ENCODE measurements around the gene ERICH2.

The ERICH2 gene

DNA sequence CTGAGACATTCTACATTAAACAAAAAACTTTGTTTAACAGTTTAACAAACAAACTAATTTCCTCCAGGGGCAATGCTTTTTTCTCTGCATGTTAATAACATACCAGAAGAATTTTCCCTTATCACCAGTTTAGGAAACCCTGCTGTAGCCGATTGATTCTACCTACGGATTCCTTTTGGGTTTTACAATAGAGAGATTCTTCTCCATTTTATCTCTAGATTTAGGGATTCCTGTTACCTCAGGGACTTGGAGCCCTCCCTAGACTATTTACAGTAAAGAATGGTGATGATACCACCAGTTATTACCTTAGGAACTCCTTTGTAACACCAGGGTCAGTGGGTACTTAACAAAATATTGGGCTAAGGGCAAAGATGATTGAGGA is 5.3 kb upstream of the ERICH2 start:
- DNase-seq = no peak

DNA sequence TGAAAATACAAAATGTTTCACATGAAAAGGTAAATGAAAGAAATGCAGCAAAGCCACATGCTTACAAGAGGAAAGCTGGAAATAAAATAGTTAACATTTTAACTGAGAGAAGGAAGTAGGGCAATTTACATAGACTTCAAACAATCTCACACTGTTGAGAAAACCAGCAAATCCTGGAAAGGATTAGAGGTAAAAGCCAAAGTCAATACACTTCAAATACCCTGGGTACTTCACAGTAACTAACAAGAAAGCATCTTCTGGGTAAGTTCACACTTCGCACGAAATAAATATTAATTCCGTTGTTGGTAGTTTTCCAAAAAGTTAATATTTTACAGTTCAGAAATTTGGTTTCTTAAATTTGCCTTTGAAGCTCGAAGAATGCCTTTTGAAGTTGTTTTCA is 3.5 kb upstream of the ERICH2 start:
- no peak for DNase-seq

DNA sequence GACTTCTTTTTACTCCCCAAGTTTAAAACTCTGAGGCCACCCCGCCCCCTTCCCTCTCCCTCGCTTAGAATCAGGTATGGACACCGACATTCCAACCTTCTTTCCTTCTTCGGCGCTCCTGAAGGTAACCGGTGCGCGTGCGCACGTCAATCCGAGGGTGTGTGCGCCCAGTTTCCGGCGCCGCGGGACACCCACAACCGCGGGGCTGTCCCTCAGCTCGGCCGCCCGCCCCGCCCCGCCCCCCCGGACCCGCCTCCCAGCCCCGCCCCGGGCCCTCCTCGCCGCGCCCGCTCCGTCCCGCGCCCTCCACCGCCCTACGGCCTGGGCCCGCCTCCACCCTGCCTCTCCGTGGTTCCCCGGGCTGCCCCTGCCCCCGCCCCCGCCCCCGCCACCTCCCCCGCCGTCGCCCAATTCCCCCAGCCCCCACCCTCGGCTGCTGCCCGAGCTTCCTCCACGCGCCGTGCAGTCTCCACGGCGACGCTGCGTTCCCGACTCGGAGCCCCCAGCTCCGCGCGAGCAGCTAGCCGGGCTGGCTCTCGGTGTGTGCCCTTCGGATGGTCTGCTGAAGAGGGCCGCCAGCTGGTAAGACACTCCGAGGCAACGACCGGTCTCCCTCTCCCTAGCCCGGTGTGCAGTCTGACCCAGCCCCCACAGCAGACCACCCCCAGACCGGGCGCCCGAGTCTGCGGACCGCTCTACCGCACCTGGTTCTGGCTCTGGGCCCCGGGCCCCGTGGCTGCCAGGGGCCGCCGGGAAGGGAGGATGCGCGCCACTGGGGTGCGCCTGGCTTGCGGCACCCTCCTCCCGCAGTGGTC is 635 bp downstream of the ERICH2 start:
- peak; percentile 64 for DNase-seq

DNA sequence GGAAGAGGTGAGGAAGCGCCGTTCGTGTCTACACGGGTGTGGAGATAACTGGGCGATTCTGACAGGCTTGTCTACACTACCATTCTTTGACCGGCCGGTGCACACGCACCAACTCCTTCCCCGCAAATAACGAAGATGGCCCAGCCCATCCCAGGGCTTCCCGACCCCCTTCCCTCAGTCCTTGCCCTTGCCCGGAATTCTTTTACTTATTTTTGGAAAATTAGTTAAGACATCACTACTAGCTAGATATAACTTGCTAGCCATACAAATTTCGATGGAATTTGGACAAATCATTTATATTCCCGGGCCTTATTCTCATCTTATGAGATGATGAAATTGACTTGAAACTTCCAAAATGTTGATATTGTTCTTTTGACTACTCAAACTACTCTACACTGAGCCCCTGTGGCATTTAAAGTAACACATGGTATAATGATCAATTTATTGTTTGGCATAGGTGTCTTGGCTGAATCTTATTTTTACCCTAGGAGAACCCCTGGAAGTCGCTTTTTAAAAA is 1.3 kb downstream of the ERICH2 start:
- DNase-seq = peak; percentile 1

- DNase-seq = no peak
Observed at GRCh38 chr2:170772295-170772694, 2.1 kb downstream of the ERICH2 start.

GRCh38 chr2:170774074-170774473 is 3.9 kb downstream of the ERICH2 start:
- DNase-seq = no peak

DNA sequence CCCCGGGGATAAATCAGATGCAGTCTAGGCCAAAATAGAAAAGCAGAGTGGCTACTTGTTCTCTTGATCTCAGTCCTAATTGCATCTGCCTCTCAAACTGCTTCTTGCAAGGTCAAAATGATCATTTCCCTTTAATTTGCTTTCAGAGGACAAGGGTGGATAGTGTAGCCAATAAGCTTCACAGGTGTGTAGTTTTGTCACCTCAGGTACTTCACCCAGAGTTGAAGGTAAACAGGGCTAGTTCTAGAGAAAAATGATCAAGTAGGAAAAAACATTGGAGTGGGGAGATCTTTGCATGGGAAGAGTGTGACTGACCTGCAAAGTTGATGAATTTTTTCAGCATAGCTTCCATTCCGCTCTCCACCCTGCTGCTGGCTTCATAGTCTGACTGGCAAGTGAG is 8.7 kb downstream of the ERICH2 start:
- no peak for DNase-seq

- no peak for DNase-seq
Observed at GRCh38 chr2:170779304-170779703, 9.1 kb downstream of the ERICH2 start.

DNA sequence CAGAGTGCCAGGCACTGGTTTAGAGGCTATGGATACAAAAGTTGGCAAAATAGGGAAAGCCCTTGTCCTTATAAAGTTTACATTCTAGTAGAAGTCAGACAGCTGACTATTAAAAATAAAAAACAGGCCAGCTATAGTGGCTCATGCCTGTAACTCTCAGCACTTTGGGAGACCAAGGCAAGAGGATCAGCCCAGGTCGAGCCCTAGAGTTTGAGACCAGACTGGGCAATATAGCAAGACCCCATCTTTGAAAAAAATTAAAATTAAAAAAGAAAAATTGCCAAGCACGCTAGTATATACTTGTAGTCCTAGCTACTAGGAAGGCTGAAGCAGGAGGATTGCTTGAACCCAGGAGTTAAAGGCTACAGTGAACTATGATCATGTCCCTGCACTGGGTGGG is 12.5 kb downstream of the ERICH2 start:
- DNase-seq = no peak

GRCh38 chr2:170783549-170783948 is 13.4 kb downstream of the ERICH2 start:
- DNase-seq = no peak

DNA sequence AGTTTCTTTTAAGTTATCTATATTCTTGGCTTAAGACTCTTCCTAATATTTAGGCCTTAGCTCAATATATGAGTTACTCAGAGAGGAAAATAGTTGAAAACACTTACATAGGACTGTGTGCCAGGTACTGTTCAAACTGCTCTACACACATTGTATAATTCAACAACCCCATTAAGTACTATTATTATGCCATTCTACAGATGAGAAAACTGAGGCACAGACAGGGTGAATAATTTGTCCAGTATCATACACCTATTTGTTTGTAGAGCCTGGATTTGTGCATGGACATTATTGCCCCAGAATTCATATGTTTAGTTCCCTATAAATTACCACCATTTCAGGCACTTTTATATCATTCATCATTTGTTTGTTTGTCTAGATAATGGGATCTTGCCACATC is 28.8 kb downstream of the ERICH2 start:
- DNase-seq = no peak

DNA sequence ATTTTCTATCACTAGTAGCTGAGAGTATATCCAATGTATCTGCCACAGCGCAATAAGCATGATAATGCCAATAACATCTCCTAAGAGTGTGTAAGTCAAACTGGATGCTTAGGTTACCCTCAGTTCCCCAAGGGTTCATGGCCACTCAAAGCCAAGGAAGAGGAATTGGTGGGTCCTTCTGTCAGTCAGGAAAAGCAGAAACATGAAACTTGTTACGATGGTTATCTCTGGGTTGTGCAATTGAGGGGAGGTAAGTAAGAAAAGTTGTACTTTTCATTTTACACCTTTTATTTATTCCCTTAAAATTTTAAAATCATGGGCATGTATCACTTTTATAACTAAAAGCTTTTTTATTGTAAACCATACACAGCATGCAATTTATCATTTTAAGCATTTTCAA is 36.4 kb downstream of the ERICH2 start:
- no peak for DNase-seq

- peak; percentile 85 for DNase-seq
Observed at GRCh38 chr2:170812710-170813600, 42.8 kb downstream of the ERICH2 start.

DNA sequence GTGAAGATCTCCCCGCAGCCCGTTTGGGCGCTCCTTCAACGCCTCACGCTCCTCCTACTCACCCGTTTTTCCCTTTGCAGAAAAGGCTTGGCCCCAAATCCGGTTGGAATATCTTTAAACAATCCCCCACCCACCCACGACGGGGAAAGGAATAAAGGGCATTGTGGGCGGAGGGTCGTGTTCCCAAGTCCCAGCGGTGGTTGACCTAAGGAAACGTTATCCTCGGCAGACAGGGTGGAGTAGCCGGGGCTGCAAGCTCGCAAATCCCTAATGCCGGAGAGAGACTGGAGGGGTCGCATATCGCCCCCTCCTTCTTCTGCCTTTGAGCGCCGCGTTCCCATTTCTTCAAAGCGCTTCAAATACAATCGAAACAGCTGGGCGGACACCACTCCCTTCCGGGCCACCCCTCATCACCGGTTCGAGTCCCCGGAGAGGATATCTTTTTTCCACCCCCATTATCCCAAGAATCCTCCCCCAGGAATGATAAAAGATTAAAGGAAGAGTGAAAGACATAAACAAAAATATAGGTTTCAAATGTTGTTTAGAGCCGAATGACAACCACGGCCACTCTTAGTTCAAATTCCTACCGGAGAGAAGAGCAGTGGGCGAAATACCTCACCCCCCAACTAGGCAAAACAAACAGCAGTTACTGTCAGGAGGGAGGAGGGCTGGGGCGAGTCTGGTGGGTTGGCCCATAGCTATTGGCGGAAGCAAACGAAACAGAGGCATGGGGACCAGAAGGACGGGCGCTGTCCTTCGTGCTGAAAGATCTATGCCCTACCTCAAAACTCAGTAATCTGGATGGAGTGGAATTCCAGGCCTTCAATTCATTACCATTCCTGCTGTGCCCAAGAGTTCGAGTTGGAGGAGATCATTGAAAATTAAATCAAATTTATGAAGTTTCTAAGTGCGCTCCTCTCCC is 43.7 kb downstream of the ERICH2 start:
- DNase-seq = peak; percentile 62

- DNase-seq = no peak
Observed at GRCh38 chr2:170814533-170815230, 44.5 kb downstream of the ERICH2 start.

DNA sequence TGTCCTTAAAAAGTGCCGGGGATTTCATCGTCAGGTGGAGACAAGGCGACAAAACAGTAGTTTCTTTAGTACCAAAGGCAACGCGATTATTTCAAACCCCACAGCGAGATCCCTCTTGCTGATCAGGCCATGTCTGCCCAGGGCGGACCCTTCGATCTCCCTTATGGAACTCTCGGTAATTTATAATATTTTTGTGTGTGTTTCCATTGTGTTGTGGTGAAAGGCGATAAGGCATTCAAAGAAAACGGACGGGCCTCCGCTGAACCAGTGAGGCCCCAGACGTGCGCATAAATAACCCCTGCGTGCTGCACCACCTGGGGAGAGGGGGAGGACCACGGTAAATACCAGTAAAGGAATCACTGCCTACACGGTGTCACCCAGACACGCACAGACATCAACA is 45.1 kb downstream of the ERICH2 start:
- DNase-seq = no peak

DNA sequence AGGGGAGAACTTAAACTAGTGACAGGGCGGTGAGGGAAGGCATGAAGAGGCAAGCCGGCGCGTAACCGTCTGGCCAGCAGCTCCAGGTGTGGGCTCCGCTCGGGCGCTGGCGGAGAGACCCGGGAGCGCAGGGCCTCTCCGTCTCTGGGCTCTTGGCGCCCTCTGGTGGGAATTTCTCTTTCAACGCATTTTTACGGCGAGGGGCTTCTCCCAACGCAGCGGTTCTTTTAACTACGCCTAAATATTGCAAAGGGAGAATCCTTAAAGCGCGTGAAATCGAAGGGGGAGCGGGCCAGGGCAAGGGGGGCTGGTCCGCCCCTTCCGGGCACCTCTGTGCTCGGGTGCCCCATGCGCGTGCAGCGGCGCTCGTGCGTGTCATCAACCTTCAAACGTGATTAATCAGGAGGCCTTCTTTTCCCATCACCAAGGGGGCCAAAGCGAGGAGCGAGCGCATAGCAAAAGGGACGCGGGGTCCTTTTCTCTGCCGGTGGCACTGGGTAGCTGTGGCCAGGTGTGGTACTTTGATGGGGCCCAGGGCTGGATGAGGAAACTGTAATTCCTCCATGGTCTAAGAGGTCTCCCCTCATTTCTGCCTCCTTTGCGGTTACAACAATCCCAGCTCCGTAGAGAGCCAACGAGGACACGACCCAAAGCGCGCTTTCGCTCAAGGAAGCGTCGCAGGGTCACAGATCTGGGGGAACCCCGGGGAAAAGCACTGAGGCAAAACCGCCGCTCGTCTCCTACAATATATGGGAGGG is 45.7 kb downstream of the ERICH2 start:
- DNase-seq = peak; percentile 48

- peak; percentile 57 for DNase-seq
Observed at GRCh38 chr2:170816504-170817092, 46.4 kb downstream of the ERICH2 start, which contains the start of gene GAD1. Gene GAD1, plus strand, starts transcription at chr2:170816887. Its CDS starts 1,705 bp downstream, at chr2:170818592.

DNA sequence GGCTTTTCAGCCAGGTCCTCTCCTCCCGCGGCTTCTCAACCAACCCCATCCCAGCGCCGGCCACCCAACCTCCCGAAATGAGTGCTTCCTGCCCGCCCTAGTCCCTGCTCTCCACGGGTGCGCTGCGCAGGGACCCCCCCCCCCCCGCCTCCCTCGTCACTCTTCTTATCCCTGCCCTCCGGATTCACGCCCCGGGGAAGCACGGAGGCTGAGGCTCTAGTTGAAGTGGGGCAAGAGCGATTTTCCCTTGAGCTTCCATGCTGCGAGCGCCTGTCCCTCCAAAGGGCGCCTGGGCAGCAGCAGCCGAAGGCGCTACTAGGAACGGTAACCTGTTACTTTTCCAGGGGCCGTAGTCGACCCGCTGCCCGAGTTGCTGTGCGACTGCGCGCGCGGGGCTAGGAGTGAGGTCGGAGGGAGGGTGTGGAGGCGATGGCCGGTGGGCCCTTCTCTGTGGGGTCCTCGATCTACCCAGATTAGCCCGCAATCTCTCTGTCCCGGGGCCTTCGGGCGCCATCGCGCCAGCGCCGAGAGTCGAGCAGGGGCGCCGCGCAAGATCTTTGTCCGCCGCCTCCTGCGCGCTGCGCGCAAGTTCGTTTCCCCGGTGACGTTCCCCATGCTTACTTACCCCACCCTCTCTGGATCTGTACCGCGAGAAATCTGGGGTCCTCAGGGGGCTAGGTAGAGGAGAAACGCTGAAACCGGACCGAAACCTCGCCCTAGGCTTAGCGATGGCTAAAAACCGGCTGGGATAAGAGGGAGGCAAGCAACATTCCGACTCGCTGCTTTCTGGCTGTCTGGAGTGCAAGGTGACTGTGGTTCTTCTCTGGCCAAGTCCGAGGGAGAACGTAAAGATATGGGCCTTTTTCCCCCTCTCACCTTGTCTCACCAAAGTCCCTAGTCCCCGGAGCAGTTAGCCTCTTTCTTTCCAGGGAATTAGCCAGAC is 47.2 kb downstream of the ERICH2 start:
- DNase-seq = no peak
